Panc1 (cell line): ENCODE measurements around the gene ADGRL3. TPM values are rescaled to one million over a fixed set of nuclear protein-coding genes. Genes with fewer than 3 reads are reported as not detected.

Source experiments
- ATAC-seq: fragments of 200-7000 bp; cut with Tn5 transposase; 2 replicates; pipeline ENCODE4 v1.9.1; 2020; ENCODE audit warnings: mild to moderate bottlenecking, moderate library complexity
- BruUV-seq: library from RNA; stranded (reverse); fragments of 400-500 nt; replicated peaks from 2 replicates; lab custom pipeline; 2021; lab: Mats Ljungman, UMichigan
- CTCF ChIA-PET: fragments of 300-600 bp; sonication (Branson Sonifier 250); formaldehyde crosslinking; loops from one replicate; lab custom pipeline; 2022; ENCODE audit warnings: antibody characterized with exemption; lab: Charles Lee
- POLR2A ChIA-PET: fragments of 300-600 bp; sonication (Branson Sonifier 250); formaldehyde crosslinking; loops from one replicate; lab custom pipeline; 2022; ENCODE audit warnings: antibody characterized with exemption; lab: Charles Lee
- DNase-seq: peaks from one replicate; pipeline ENCODE4 v3.0.0-alpha.2; 2010; ENCODE audit warnings: low read depth, low spot score
- H3K27ac ChIP-seq: 2 replicates; pipeline ENCODE4 v1.5.1; 2011; ENCODE audit warnings: mild to moderate bottlenecking, low read length, inconsistent platforms
- H3K27me3 ChIP-seq: fragments of 200-500 bp; sonication (Bioruptor generic); 2 replicates; pipeline ENCODE4 v1.6.0; 2014; ENCODE audit warnings: low read length, inconsistent platforms; ENCODE audit not compliant: control insufficient read depth, insufficient read depth
- H3K36me3 ChIP-seq: fragments of 200-500 bp; sonication (Bioruptor generic); 2 replicates; pipeline ENCODE4 v1.5.1; 2014; ENCODE audit warnings: inconsistent platforms, mild to moderate bottlenecking, low read length, moderate library complexity; ENCODE audit not compliant: control insufficient read depth, insufficient read depth
- H3K4me1 ChIP-seq: 2 replicates; pipeline ENCODE4 v1.5.1; 2011; ENCODE audit warnings: inconsistent platforms, mild to moderate bottlenecking, low read length, moderate library complexity; ENCODE audit not compliant: control insufficient read depth, insufficient read depth
- H3K4me3 ChIP-seq, 2 experiments: 2 replicates each; pipeline ENCODE4 v1.5.1; 2011 to 2012; ENCODE audit warnings: low read depth in 2 of 2, low read length in 2 of 2, mild to moderate bottlenecking in 2 of 2, inconsistent platforms in 1 of 2, moderate library complexity in 1 of 2
- H3K9me3 ChIP-seq: fragments of 200-500 bp; sonication (Bioruptor generic); 2 replicates; pipeline ENCODE4 v1.5.1; 2014; ENCODE audit warnings: low read depth, mild to moderate bottlenecking, inconsistent platforms, low read length, moderate library complexity; ENCODE audit not compliant: control insufficient read depth, insufficient read depth
- POLR2AphosphoS5 ChIP-seq: IDR thresholded peaks from 2 replicates; pipeline ENCODE4 v1.6.1; 2012; ENCODE audit warnings: mild to moderate bottlenecking, low read depth, low read length, moderate library complexity
- REST ChIP-seq, 2 experiments: IDR thresholded peaks; 2 replicates each; pipeline ENCODE4 v1.6.1; 2011 to 2012; ENCODE audit warnings: low read depth in 2 of 2, control low read depth in 1 of 2, low read length in 1 of 2, mild to moderate bottlenecking in 1 of 2, moderate library complexity in 1 of 2; ENCODE audit not compliant: insufficient read depth in 1 of 2
- SIN3A ChIP-seq: IDR thresholded peaks from 2 replicates; pipeline ENCODE4 v1.6.1; 2012; ENCODE audit warnings: low read depth, mild to moderate bottlenecking, low read length, moderate library complexity, borderline replicate concordance; ENCODE audit not compliant: insufficient read depth
- TCF7L2 ChIP-seq: IDR thresholded peaks from 2 replicates; pipeline ENCODE4 v1.6.1; 2011; ENCODE audit warnings: mild to moderate bottlenecking, low read depth, low read length, inconsistent platforms
- in situ Hi-C: cut with HindIII; loops from 2 replicates; pipeline ENCODE4 v1.10.0; 2016; ENCODE audit warnings: low sequenced_read_pairs, low pct_unique_long_range_greater_than_20kb
- intact Hi-C: fragments of 100-400 bp; cut with micrococcal nuclease; formaldehyde crosslinking; loops from one replicate; pipeline ENCODE4 v1.10.0; 2022; ENCODE audit not compliant: unreplicated experiment
- total RNA-seq: library from RNA; stranded (reverse); gene quantifications from one replicate; pipeline ENCODE4 v1.2.1, GENCODE V29; 2021; ENCODE audit not compliant: unreplicated experiment
- TF ChIP-seq, protein P1 (sequence below): fragments of 450-650 bp; IDR thresholded peaks from 2 replicates; pipeline ENCODE4 v1.5.1; 2017; ENCODE audit warnings: mild to moderate bottlenecking

The ADGRL3 gene
- total RNA-seq, 1 experiment from 2014 or later = 0.23 TPM

DNA sequence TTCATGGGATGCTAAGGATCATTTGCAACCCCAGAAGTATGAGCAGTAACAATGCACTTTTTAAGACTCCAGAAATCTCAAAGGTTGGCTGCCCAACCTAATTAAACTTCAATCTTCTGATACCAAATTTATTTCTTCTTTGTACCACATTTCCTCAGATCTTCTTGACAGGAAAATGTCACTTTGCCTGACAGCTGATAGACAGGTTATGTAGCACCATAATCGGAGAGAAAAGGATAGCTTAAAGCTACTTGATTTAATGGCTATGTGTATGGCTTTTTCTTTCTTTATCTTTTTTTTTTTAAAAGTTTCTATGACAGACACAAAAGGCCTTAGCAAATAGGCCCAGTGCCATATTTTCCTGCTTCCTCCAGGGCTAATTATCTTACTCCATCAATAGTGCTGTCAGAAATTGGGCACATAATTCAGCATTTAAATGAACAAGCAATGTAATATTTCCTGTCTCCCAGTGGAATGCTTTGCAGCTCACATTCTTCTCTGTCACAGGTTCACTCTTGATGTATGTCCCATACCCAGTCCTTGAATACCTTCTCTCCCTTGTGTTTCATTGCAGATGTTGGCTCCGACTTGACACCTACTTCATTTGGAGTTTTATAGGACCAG is 795.7 kb downstream of the ADGRL3 start:
- ATAC-seq (no peak), DNase-seq (no peak)
- in situ Hi-C loops = no loop called here
- H3K27me3 ChIP-seq = no peaks in the 10 kb centered on the region
- intact Hi-C loops = no loop called here
- H3K4me3 ChIP-seq = no peak overlapping the region
- H3K27ac ChIP-seq = no peak overlapping the region
- BruUV-seq = no TSS peak
- ChIA-PET CTCF (no interaction called here), POLR2A (no interaction called here)
- H3K36me3 ChIP-seq = no peaks in the 10 kb centered on the region
- H3K4me1 ChIP-seq = no peaks in the 10 kb centered on the region
- no peak for TF ChIP-seq SIN3A
- TF ChIP-seq, protein P1, sequence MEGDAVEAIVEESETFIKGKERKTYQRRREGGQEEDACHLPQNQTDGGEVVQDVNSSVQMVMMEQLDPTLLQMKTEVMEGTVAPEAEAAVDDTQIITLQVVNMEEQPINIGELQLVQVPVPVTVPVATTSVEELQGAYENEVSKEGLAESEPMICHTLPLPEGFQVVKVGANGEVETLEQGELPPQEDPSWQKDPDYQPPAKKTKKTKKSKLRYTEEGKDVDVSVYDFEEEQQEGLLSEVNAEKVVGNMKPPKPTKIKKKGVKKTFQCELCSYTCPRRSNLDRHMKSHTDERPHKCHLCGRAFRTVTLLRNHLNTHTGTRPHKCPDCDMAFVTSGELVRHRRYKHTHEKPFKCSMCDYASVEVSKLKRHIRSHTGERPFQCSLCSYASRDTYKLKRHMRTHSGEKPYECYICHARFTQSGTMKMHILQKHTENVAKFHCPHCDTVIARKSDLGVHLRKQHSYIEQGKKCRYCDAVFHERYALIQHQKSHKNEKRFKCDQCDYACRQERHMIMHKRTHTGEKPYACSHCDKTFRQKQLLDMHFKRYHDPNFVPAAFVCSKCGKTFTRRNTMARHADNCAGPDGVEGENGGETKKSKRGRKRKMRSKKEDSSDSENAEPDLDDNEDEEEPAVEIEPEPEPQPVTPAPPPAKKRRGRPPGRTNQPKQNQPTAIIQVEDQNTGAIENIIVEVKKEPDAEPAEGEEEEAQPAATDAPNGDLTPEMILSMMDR = no peak
- TF ChIP-seq TCF7L2 = no peak
- no peak for TF ChIP-seq POLR2AphosphoS5
- TF ChIP-seq REST (IDR thresholded peaks at IDR 0.05; ENCODE audit: insufficient read depth in 1 of 2, low read depth in 2 of 2, low read length in 1 of 2) = no peak
- no peaks in the 10 kb centered on the region for H3K9me3 ChIP-seq

GRCh38 chr4:61996943-61997342 is 796.8 kb downstream of the ADGRL3 start:
- no peak overlapping the region for H3K4me3 ChIP-seq
- H3K9me3 ChIP-seq = no peaks in the 10 kb centered on the region
- in situ Hi-C loops (no loop called here), intact Hi-C loops (no loop called here)
- TF ChIP-seq TCF7L2 (no peak), POLR2AphosphoS5 (no peak), SIN3A (no peak), REST (IDR thresholded peaks at IDR 0.05; ENCODE audit: insufficient read depth in 1 of 2, low read depth in 2 of 2, low read length in 1 of 2) (no peak)
- TF ChIP-seq, protein P1 = no peak
- no peaks in the 10 kb centered on the region for H3K36me3 ChIP-seq
- ChIA-PET CTCF (no interaction called here), POLR2A (no interaction called here)
- DNase-seq (no peak), ATAC-seq (no peak)
- BruUV-seq = no TSS peak
- no peaks in the 10 kb centered on the region for H3K4me1 ChIP-seq
- H3K27ac ChIP-seq = no peak overlapping the region
- no peaks in the 10 kb centered on the region for H3K27me3 ChIP-seq
